Heart left ventricle (tissue), 16 donors: Measurements from ENCODE around the gene CNTRL. TPM values are rescaled to one million over a fixed set of nuclear protein-coding genes. Genes with fewer than 3 reads are reported as not detected.

ENCODE experiments used
- ATAC-seq, 4 donors: fragments of 200-7000 bp; cut with Tn5 transposase; one replicate each; pipeline ENCODE4 v1.9.1; 2020 to 2022; ENCODE audit warnings: moderate library complexity in 4 of 4, mild to moderate bottlenecking in 3 of 4, moderate number of reproducible peaks in 1 of 4
- DNase-seq, 5 donors: peaks; one replicate each; pipeline ENCODE4 v3.0.0-alpha.2; 2020
- H3K27ac ChIP-seq, 12 donors: fragments of 200-600 bp; sonication (generic) in 4 of 12; one replicate each; pipeline versions ENCODE4 v1.5.0 to v1.8.0; 2016 to 2022; ENCODE audit warnings: mild to moderate bottlenecking in 2 of 12
- H3K27me3 ChIP-seq, 9 donors: fragments of 200-600 bp; sonication (generic) in 2 of 9; one replicate each; pipeline versions ENCODE4 v1.5.1 to v1.8.0; 2016 to 2022; ENCODE audit warnings: mild to moderate bottlenecking in 3 of 9
- H3K36me3 ChIP-seq, 9 donors: fragments of 200-600 bp; sonication (generic) in 2 of 9; one replicate each; pipeline versions ENCODE4 v1.5.0 to v1.8.0; 2018 to 2022; ENCODE audit warnings: mild to moderate bottlenecking in 2 of 9
- H3K4me1 ChIP-seq, 12 donors: fragments of 200-600 bp; sonication (generic) in 4 of 12; one replicate each; pipeline versions ENCODE4 v1.5.0 to v1.8.0; 2016 to 2022; ENCODE audit warnings: mild to moderate bottlenecking in 3 of 12
- H3K4me3 ChIP-seq, 12 donors: fragments of 200-600 bp; sonication (generic) in 4 of 12; one replicate each; pipeline versions ENCODE4 v1.5.0 to v1.8.0; 2017 to 2022; ENCODE audit warnings: mild to moderate bottlenecking in 9 of 12, moderate library complexity in 4 of 12
- H3K9me3 ChIP-seq, 12 donors: fragments of 200-600 bp; sonication (generic) in 4 of 12; one replicate each; pipeline versions ENCODE4 v1.5.0 to v1.8.0; 2016 to 2022; ENCODE audit warnings: mild to moderate bottlenecking in 1 of 12
- CTCF ChIP-seq, 12 donors: fragments of 200-600 bp; sonication (generic) in 4 of 12; IDR thresholded peaks; one replicate each; pipeline versions ENCODE4 v1.5.0 to v1.8.0; 2018 to 2022; ENCODE audit warnings: antibody characterized with exemption in 12 of 12, mild to moderate bottlenecking in 5 of 12
- POLR2A ChIP-seq, 2 donors: fragments of 450-650 bp; IDR thresholded peaks; one replicate each; pipeline ENCODE4 v1.6.1; 2017; ENCODE audit warnings: antibody characterized with exemption in 2 of 2, mild to moderate bottlenecking in 2 of 2, moderate library complexity in 2 of 2
- WGBS, 4 donors: extraction: QIAGEN DNeasy Blood & Tissue Kit in 2 of 4; methylation state at CpG; one replicate each; pipeline versions ENCODE4 v1.1.5 to v1.1.7; 2013 to 2018; 5-methylcytosine and 5-hydroxymethylcytosine counted together
- intact Hi-C, 10 donors: fragments of 100-400 bp; cut with DNase I; formaldehyde crosslinking; loops; one replicate each; pipeline versions ENCODE4 v1.11.1 to v1.14.2; 2022
- polyA plus RNA-seq, 2 donors: library from polyadenylated mRNA; stranded (reverse); fragments of 200-250 nt; gene quantifications; one replicate each; pipeline ENCODE4 v1.2.3, GENCODE V29; 2013
- total RNA-seq, 9 donors: library from RNA; depleted of rRNA in 2 of 9; stranded (reverse); fragments of >200 nt in 2 of 9; fragmentation: NEBNext Ultra II Directional in 3 of 9; extraction: Animal tissue kit (Norgen Biotek cat#: 25700) in 3 of 9; gene quantifications; one replicate each; pipeline versions ENCODE4 v1.1.0 to v1.2.4, GENCODE V29; 2016 to 2023
- donor health status: ischemic (EF 13 %, LVEDD 7.1; RV severe dilation, severe dysfunction).
- donor health status: healthy with polysubstance abuse.
- donor health status: DM: no; HTN: yes; CAD: no.
- donor health status: DM: no; HTN: no; CAD: no.
- donor health status: ischemic (EF 25% LVEDD 6.9; RV normal size, moderate dysfunction).
- donor health status: ischemic (EF 25% LVEDD 5.7; RV mildly dilated, moderate dysfunction).
- donor health status: healthy.
- donor health status: DM: yes; HTN: yes; CAD: no.
- donor health status: ischemic (EF 35%, LVEDD 5.7; RV mildly dilated, moderate dysfunction).
- donor health status: nonischemic (EF 11% LVEDD 7.7; RV severe dilation, severe dysfunction).
- donor health status: DM: yes; HTN: yes; CAD: no.
- donor health status: PGD.
- donor health status: ischemic (EF 29% LVEDD 5.4; RV normal size, mild dysfunction).
- donor health status: nonischemic (EF 23%, LVEDD 6.1; RV moderate dilation, normal function).

Gene CNTRL
- total and polyA plus RNA-seq, 11 donors, result 2.5 to 11.4 (median 3.7) TPM

- DNase-seq (no peak), ATAC-seq (no peak)
- intact Hi-C loops, result no loop called here
- WGBS, 4 donors, result 91 to 97% (median 93%) methylated on average over 3 of the region's 3 CpGs
- TF ChIP-seq POLR2A (IDR thresholded peaks at IDR 0.05) (no peak), CTCF (IDR thresholded peaks at IDR 0.05) (no peak)
- no peaks in the 10 kb centered on the region for H3K27me3 ChIP-seq
- H3K27ac ChIP-seq, result no peak overlapping the region
- no peaks in the 10 kb centered on the region for H3K9me3 ChIP-seq
- no peak overlapping the region for H3K4me3 ChIP-seq
- H3K36me3 ChIP-seq, result peaks cover 0 to 39% (median 16%) of the 10 kb centered on the region in 9 donors
- peaks cover 4 to 96% (median 71%) of the 10 kb centered on the region in 12 donors for H3K4me1 ChIP-seq
These were observed 114.9 kb downstream of the CNTRL start for GRCh38 chr9:121189660-121190059.

GRCh38 chr9:121191235-121191634 lies 116.5 kb downstream of the CNTRL start:
- no peak for DNase-seq
- Histone ChIP-seq H3K9me3 (no peaks in the 10 kb centered on the region), H3K36me3 (peaks cover 0 to 27% (median 6%) of the 10 kb centered on the region in 9 donors), H3K27me3 (no peaks in the 10 kb centered on the region), H3K27ac (no peak overlapping the region), H3K4me3 (no peak overlapping the region), H3K4me1 (peaks cover 6 to 96% (median 77%) of the 10 kb centered on the region in 12 donors)
- peak in 1 of 4 donors; percentile 15 for ATAC-seq
- intact Hi-C loops, result no loop called here
- TF ChIP-seq CTCF (IDR thresholded peaks at IDR 0.05), result no peak
- no peak for TF ChIP-seq POLR2A (IDR thresholded peaks at IDR 0.05)
- 62 to 77% (median 71%) methylated on average over 2 of the region's 2 CpGs for WGBS, 4 donors

GRCh38 chr9:121192518-121192917 lies 117.8 kb downstream of the CNTRL start:
- TF ChIP-seq POLR2A (IDR thresholded peaks at IDR 0.05) (no peak), CTCF (IDR thresholded peaks at IDR 0.05) (no peak)

GRCh38 chr9:121192959-121193640 lies 118.3 kb downstream of the CNTRL start:
- intact Hi-C loops, result no loop called here
- ATAC-seq, result no peak
- Histone ChIP-seq H3K27me3 (no peaks in the 10 kb centered on the region), H3K9me3 (no peaks in the 10 kb centered on the region), H3K36me3 (peaks cover 0 to 15% (median 0%) of the 10 kb centered on the region in 9 donors), H3K4me1 (peaks cover 6 to 96% (median 79%) of the 10 kb centered on the region in 12 donors), H3K27ac (no peak overlapping the region), H3K4me3 (no peak overlapping the region)
- WGBS, 4 donors, result 0 to 12% (median 3%) methylated on average over 1 of the region's 1 CpG
- DNase-seq, result no peak
- no peak for TF ChIP-seq CTCF (IDR thresholded peaks at IDR 0.05)
- no peak for TF ChIP-seq POLR2A (IDR thresholded peaks at IDR 0.05)

More at GRCh38 chr9:121192518-121192917, 117.8 kb downstream of the CNTRL start:
- peaks cover 6 to 96% (median 79%) of the 10 kb centered on the region in 12 donors for H3K4me1 ChIP-seq
- no peak overlapping the region for H3K4me3 ChIP-seq
- no peaks in the 10 kb centered on the region for H3K9me3 ChIP-seq
- H3K27ac ChIP-seq, result no peak overlapping the region
- peaks cover 0 to 18% (median 0%) of the 10 kb centered on the region in 9 donors for H3K36me3 ChIP-seq
- H3K27me3 ChIP-seq, result no peaks in the 10 kb centered on the region
- WGBS, 4 donors, result 35 to 64% (median 39%) methylated on average over 1 of the region's 1 CpG
- DNase-seq (no peak), ATAC-seq (no peak)
- intact Hi-C loops, result no loop called here
